ENCODE data around the gene CADM1.
A peak's percentile ranks its signal among the peaks of the same experiment; 100 is the strongest.

CADM1 gene

DNA sequence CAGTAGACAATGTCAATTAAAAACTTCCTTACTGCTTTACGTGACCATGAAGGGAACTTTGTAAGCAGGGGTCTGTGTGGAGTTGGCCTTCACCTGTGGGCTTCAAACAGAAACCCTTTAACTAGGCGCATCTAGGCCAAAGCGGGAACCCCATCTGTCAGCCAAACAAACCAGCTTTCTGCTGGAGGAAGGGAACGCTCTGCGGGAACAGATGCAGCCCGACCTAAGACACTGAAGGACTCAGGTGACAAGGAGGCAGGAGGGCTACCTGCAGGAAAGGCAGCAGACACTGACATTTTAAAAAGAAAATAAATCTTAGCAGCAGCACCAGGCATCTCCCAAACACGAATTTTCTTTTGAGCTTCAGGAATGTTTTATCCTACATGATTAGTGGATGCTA lies 78.4 kb downstream of the CADM1 start:
- TF ChIP-seq, protein P1, sequence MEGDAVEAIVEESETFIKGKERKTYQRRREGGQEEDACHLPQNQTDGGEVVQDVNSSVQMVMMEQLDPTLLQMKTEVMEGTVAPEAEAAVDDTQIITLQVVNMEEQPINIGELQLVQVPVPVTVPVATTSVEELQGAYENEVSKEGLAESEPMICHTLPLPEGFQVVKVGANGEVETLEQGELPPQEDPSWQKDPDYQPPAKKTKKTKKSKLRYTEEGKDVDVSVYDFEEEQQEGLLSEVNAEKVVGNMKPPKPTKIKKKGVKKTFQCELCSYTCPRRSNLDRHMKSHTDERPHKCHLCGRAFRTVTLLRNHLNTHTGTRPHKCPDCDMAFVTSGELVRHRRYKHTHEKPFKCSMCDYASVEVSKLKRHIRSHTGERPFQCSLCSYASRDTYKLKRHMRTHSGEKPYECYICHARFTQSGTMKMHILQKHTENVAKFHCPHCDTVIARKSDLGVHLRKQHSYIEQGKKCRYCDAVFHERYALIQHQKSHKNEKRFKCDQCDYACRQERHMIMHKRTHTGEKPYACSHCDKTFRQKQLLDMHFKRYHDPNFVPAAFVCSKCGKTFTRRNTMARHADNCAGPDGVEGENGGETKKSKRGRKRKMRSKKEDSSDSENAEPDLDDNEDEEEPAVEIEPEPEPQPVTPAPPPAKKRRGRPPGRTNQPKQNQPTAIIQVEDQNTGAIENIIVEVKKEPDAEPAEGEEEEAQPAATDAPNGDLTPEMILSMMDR (IDR thresholded peaks at IDR 0.05; ENCODE audit: control insufficient read depth, extremely low read depth, insufficient read depth): no peak
- DNase-seq (ENCODE audit: low read depth): no peak
- H3K4me3 ChIP-seq (ENCODE audit: low read depth, low read length): no peak overlapping the region

DNA sequence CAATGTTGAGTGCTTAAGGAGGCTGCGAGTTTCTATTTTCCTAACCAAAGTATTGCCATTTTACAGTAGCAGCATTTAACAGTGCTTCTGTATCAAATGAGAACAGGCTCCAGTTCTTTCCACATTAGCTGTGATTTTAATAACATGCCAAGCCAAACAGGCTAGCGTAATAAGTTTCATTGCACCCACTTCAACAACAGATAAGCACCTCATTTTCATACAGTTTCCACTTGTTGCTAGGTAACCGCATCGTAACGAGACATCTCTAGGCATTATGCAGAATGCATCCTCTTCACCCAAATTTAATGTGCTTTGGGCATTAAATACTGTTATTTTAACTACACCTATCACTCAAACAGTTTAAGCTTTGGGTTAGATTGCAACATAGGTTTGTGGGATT lies 79.0 kb downstream of the CADM1 start:
- DNase-seq (ENCODE audit: low read depth): no peak
- TF ChIP-seq, protein P1 (IDR thresholded peaks at IDR 0.05; ENCODE audit: control insufficient read depth, extremely low read depth, insufficient read depth): no peak
- no peak overlapping the region for H3K4me3 ChIP-seq (ENCODE audit: low read depth, low read length)

DNA sequence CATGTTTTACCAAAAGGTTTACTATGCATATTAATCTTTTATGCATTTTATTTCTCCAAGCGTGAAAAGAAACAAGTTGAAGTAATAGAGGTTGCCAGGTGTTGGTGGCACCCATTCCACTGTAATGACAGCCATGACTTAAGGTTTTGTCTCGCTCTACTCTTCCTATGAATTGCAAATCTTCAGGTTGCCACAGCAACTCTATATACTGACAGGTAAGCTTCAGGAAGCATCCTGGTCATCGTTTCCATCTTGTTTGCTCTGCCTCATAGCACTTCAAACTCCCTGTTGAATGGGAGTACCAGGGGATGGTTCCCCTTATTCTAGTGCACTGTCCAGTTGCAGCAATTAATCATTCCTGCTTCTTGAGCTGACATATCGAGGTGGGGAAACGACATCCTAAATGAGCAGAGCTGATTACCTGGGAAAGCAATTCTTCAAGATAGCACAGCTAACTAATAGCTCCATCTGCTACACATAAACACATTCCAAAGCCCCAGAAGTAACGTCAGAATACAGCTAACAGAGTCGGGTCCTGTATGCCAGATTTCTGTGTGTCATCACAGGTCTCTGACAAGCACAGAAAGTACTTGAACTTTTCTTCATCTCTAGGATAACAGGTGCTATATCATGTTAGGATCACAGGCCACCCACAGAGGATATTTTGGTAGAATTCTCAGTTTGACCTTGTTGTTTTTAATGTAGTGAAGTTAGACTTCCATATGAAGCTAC lies 80.3 kb downstream of the CADM1 start:
- H3K4me3 ChIP-seq (ENCODE audit: low read depth, low read length): no peak overlapping the region
- TF ChIP-seq, protein P1 (IDR thresholded peaks at IDR 0.05; ENCODE audit: control insufficient read depth, extremely low read depth, insufficient read depth): no peak
- DNase-seq (ENCODE audit: low read depth): no peak

- no peak overlapping the region for H3K4me3 ChIP-seq (ENCODE audit: low read depth, low read length)
- TF ChIP-seq, protein P1 (IDR thresholded peaks at IDR 0.05; ENCODE audit: control insufficient read depth, extremely low read depth, insufficient read depth): no peak
- no peak for DNase-seq (ENCODE audit: low read depth)
These were observed 82.1 kb downstream of the CADM1 start for GRCh38 chr11:115421992-115422689.

- no peak overlapping the region for H3K4me3 ChIP-seq (ENCODE audit: low read depth, low read length)
- TF ChIP-seq, protein P1 (IDR thresholded peaks at IDR 0.05; ENCODE audit: control insufficient read depth, extremely low read depth, insufficient read depth): no peak
- peak; percentile 59 for DNase-seq (ENCODE audit: low read depth)
These were observed 82.7 kb downstream of the CADM1 start for GRCh38 chr11:115421352-115421991.

GRCh38 chr11:115420505-115420904 lies 83.7 kb downstream of the CADM1 start:
- TF ChIP-seq, protein P1 (IDR thresholded peaks at IDR 0.05; ENCODE audit: control insufficient read depth, extremely low read depth, insufficient read depth): no peak
- H3K4me3 ChIP-seq (ENCODE audit: low read depth, low read length): no peak overlapping the region
- peak; percentile 90 for DNase-seq (ENCODE audit: low read depth)

All from LNCaP clone FGC (cell line).